ENCODE results near the gene PAX8.
A peak's percentile ranks its signal among the peaks of the same experiment; 100 is the strongest.

The PAX8 gene

DNA sequence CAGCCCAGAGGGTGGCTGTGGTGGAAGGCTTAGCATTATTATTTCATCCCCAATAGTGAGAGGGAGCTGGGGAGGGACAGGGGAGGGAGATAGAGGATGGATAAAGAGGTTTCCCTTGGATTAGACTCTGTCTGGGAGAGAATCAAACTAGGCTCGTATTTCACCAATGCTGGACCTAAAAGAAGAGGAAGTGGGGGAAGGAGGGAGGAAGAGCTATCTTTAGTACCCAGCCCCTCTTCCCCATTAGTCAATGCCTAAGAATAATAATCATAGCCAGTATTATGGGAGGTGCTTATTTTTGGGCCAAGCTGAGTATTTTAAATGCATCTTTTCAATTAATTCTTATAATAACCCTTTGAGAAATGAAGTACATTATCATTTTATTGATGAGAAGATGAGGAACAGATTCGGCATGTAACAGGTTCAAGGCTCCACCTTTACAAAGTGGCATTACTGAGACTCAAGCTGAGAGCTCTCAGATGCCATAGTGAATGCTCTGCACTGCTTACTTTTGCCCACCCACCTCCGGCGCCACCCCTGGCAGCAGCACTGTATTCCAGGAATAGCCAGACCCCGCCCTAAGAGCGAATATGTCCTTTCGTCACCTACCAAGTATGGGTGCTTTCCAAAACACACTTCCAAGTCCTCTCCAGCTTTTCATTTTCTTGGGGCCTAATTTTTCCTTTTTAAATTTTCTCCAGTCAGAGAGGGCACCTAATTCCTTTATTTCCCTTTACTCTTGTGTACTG lies 21.0 kb downstream of the PAX8 start:
- peak overlapping the region; percentile 23 for H3K27ac Mint-ChIP-seq
- no peak overlapping the region for H3K4me3 Mint-ChIP-seq
- H3K27me3 Mint-ChIP-seq, result no peaks in the 10 kb centered on the region
- H3K36me3 Mint-ChIP-seq, result peaks cover 8% of the 10 kb centered on the region
- no peaks in the 10 kb centered on the region for H3K9me3 Mint-ChIP-seq
- peaks cover 68% of the 10 kb centered on the region for H3K4me1 Mint-ChIP-seq

GRCh38 chr2:113255140-113256070 lies 23.3 kb downstream of the PAX8 start:
- Mint-ChIP-seq H3K27me3 (no peaks in the 10 kb centered on the region), H3K27ac (peak overlapping the region; percentile 74), H3K4me3 (no peak overlapping the region), H3K36me3 (peaks cover 6% of the 10 kb centered on the region), H3K4me1 (peaks cover 87% of the 10 kb centered on the region), H3K9me3 (no peaks in the 10 kb centered on the region)

- Mint-ChIP-seq H3K4me3 (no peak overlapping the region), H3K9me3 (no peaks in the 10 kb centered on the region), H3K27me3 (no peaks in the 10 kb centered on the region), H3K36me3 (peaks cover 3% of the 10 kb centered on the region), H3K4me1 (peaks cover 92% of the 10 kb centered on the region), H3K27ac (peak overlapping the region; percentile 56)
Measured at GRCh38 chr2:113253453-113253852, 25.3 kb downstream of the PAX8 start.

- H3K4me1 Mint-ChIP-seq, result peaks cover 79% of the 10 kb centered on the region
- no peaks in the 10 kb centered on the region for H3K9me3 Mint-ChIP-seq
Measured at GRCh38 chr2:113252047-113252590, 26.6 kb downstream of the PAX8 start.

GRCh38 chr2:113251118-113251517 lies 27.6 kb downstream of the PAX8 start:
- peak overlapping the region; percentile 93 for H3K27ac Mint-ChIP-seq
- H3K27me3 Mint-ChIP-seq, result no peaks in the 10 kb centered on the region
- H3K4me3 Mint-ChIP-seq, result peak overlapping the region; percentile 54
- H3K36me3 Mint-ChIP-seq, result no peaks in the 10 kb centered on the region
- peaks cover 70% of the 10 kb centered on the region for H3K4me1 Mint-ChIP-seq
- H3K9me3 Mint-ChIP-seq, result no peaks in the 10 kb centered on the region

More at GRCh38 chr2:113252047-113252590, 26.6 kb downstream of the PAX8 start:
- Mint-ChIP-seq H3K4me3 (no peak overlapping the region), H3K27me3 (no peaks in the 10 kb centered on the region), H3K36me3 (peaks cover 1% of the 10 kb centered on the region), H3K27ac (peak overlapping the region; percentile 32)

GRCh38 chr2:113248997-113249770 lies 29.5 kb downstream of the PAX8 start:
- H3K4me3 Mint-ChIP-seq, result no peak overlapping the region
- peak overlapping the region; percentile 82 for H3K27ac Mint-ChIP-seq
- H3K27me3 Mint-ChIP-seq, result no peaks in the 10 kb centered on the region
- H3K36me3 Mint-ChIP-seq, result no peaks in the 10 kb centered on the region
- peaks cover 51% of the 10 kb centered on the region for H3K4me1 Mint-ChIP-seq
- no peaks in the 10 kb centered on the region for H3K9me3 Mint-ChIP-seq

DNA sequence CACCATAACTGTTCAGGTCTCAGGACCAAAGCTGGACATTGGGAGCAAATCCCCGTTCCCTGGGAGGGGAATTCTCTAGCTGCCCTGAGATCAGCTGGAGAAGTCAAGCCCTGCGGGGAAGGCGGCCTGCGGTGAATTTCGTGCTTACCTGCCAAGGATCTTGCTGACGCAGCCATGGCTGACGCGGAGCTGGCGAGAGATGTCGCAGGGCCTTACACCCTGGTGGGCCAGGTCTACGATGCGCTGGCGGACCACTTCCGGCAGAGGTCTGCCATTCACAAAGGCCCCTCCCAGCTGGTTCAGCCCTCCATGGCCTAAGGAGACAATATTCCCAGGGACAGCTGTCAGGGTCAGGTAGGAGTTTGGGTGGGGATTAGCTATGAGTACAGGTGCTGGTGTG lies 32.1 kb downstream of the PAX8 start:
- no peaks in the 10 kb centered on the region for H3K27me3 Mint-ChIP-seq
- H3K36me3 Mint-ChIP-seq, result no peaks in the 10 kb centered on the region
- no peaks in the 10 kb centered on the region for H3K9me3 Mint-ChIP-seq
- H3K27ac Mint-ChIP-seq, result no peak overlapping the region
- H3K4me1 Mint-ChIP-seq, result peaks cover 25% of the 10 kb centered on the region
- H3K4me3 Mint-ChIP-seq, result no peak overlapping the region

DNA sequence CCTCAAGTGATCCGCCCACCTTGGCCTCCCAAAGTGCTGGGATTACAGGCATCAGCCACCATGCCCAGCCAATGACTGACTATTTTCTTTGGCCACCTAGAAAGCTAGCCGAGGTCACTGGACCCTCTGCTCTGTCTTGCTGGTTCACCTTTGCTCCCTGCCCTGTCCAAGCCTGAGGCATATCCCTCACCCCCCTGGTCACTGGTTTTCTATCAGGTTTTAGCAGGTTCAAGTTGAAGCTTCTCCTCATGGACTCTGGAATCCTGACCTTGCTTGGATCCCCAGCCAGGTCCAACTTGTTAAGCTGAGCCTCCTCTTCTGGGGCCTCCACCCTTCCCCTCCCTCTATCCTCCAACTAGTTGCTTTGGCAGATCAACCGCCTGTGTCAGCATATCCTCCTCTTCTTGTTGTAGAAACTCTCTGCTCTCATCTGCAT lies 33.4 kb downstream of the PAX8 start:
- no peaks in the 10 kb centered on the region for H3K27me3 Mint-ChIP-seq
- H3K36me3 Mint-ChIP-seq, result no peaks in the 10 kb centered on the region
- H3K4me1 Mint-ChIP-seq, result peaks cover 22% of the 10 kb centered on the region
- no peak overlapping the region for H3K4me3 Mint-ChIP-seq
- no peaks in the 10 kb centered on the region for H3K9me3 Mint-ChIP-seq
- H3K27ac Mint-ChIP-seq, result no peak overlapping the region

GRCh38 chr2:113242327-113242726 lies 36.4 kb downstream of the PAX8 start:
- no peaks in the 10 kb centered on the region for H3K36me3 Mint-ChIP-seq
- peaks cover 13% of the 10 kb centered on the region for H3K4me1 Mint-ChIP-seq
- no peaks in the 10 kb centered on the region for H3K27me3 Mint-ChIP-seq
- H3K4me3 Mint-ChIP-seq, result no peak overlapping the region
- H3K9me3 Mint-ChIP-seq, result no peaks in the 10 kb centered on the region
- no peak overlapping the region for H3K27ac Mint-ChIP-seq

GRCh38 chr2:113240915-113241911 lies 37.5 kb downstream of the PAX8 start:
- Mint-ChIP-seq H3K27ac (peak overlapping the region; percentile 83), H3K36me3 (no peaks in the 10 kb centered on the region), H3K27me3 (no peaks in the 10 kb centered on the region), H3K9me3 (no peaks in the 10 kb centered on the region), H3K4me3 (peak overlapping the region; percentile 60), H3K4me1 (peaks cover 17% of the 10 kb centered on the region)

- peaks cover 17% of the 10 kb centered on the region for H3K4me1 Mint-ChIP-seq
- no peaks in the 10 kb centered on the region for H3K9me3 Mint-ChIP-seq
- H3K4me3 Mint-ChIP-seq, result peak overlapping the region; percentile 60
- H3K27me3 Mint-ChIP-seq, result no peaks in the 10 kb centered on the region
- H3K27ac Mint-ChIP-seq, result peak overlapping the region; percentile 83
- no peaks in the 10 kb centered on the region for H3K36me3 Mint-ChIP-seq
Measured at GRCh38 chr2:113240150-113240914, 38.4 kb downstream of the PAX8 start.

- Mint-ChIP-seq H3K27me3 (no peaks in the 10 kb centered on the region), H3K4me3 (no peak overlapping the region), H3K9me3 (no peaks in the 10 kb centered on the region), H3K36me3 (no peaks in the 10 kb centered on the region), H3K27ac (no peak overlapping the region), H3K4me1 (peaks cover 17% of the 10 kb centered on the region)
Measured at GRCh38 chr2:113238871-113239839, 39.6 kb downstream of the PAX8 start.

All from activated naive CD4-positive, alpha-beta T cell treated with anti-CD3 and anti-CD28 coated beads, Interleukin-2, amount 50 U/mL, for 24 hours (primary cell).